K562 (cell line): ENCODE results near the gene SCYL1. TPM values are rescaled to one million over a fixed set of nuclear protein-coding genes. Genes with fewer than 3 reads are reported as not detected.

Experiments
- CXXC5 ChIP-seq: fragments of 250-450 bp; sonication (Bioruptor Pico); IDR thresholded peaks from 2 replicates; pipeline ENCODE4 v1.8.0; 2022; ENCODE audit warnings: inconsistent platforms, mild to moderate bottlenecking, moderate library complexity
- EP400 ChIP-seq: fragments of 450-650 bp; IDR thresholded peaks from 2 replicates; pipeline ENCODE4 v1.6.1; 2017; ENCODE audit warnings: antibody characterized with exemption, mild to moderate bottlenecking, moderate library complexity
- FIP1L1 ChIP-seq: fragments of 200-400 bp; formaldehyde crosslinking; IDR thresholded peaks from 2 replicates; pipeline ENCODE4 v1.6.1; 2018; ENCODE audit warnings: mild to moderate bottlenecking, low read depth, low read length; ENCODE audit not compliant: poor library complexity, severe bottlenecking
- KLF1 ChIP-seq: fragments of 450-650 bp; IDR thresholded peaks from 2 replicates; pipeline ENCODE4 v1.6.1; 2016; ENCODE audit warnings: missing genetic modification characterization, missing compliant biosample characterization
- L3MBTL2 ChIP-seq: fragments of 450-650 bp; IDR thresholded peaks from 2 replicates; pipeline ENCODE4 v1.6.1; 2016; ENCODE audit warnings: mild to moderate bottlenecking, moderate library complexity
- MBD2 ChIP-seq: sonication (generic); IDR thresholded peaks from 2 replicates; pipeline ENCODE4 v1.6.1; 2016; ENCODE audit warnings: low read depth, borderline replicate concordance
- NFATC3 ChIP-seq: fragments of 450-650 bp; IDR thresholded peaks from 2 replicates; pipeline ENCODE4 v1.6.1; 2017; ENCODE audit warnings: mild to moderate bottlenecking
- NONO ChIP-seq, 2 experiments: fragments of 200-400 bp in 1 of 2; fragments of 450-650 bp in 1 of 2; formaldehyde crosslinking in 1 of 2; IDR thresholded peaks; 2 replicates each; pipeline ENCODE4 v1.6.1; 2017; ENCODE audit warnings: low read depth in 2 of 2, mild to moderate bottlenecking in 2 of 2, moderate library complexity in 2 of 2, low read length in 1 of 2
- PHF21A ChIP-seq: fragments of 450-650 bp; IDR thresholded peaks from 2 replicates; pipeline ENCODE4 v1.6.1; 2017; ENCODE audit warnings: low read depth, borderline replicate concordance
- POLR2A ChIP-seq: fragments of 450-650 bp; conservative IDR thresholded peaks from 2 replicates; pipeline ENCODE4 v1.6.1; 2016
- SMARCA5 ChIP-seq: fragments of 450-650 bp; IDR thresholded peaks from 2 replicates; pipeline ENCODE4 v1.6.1; 2016
- SOX6 ChIP-seq: fragments of 450-650 bp; IDR thresholded peaks from 2 replicates; pipeline ENCODE4 v1.6.1; 2014; ENCODE audit warnings: mild to moderate bottlenecking
- TAF9B ChIP-seq: fragments of 450-650 bp; IDR thresholded peaks from 2 replicates; pipeline ENCODE4 v1.6.1; 2018; ENCODE audit warnings: mild to moderate bottlenecking; ENCODE audit not compliant: partially characterized antibody
- TAL1 ChIP-seq: fragments of 450-650 bp; IDR thresholded peaks from 2 replicates; pipeline ENCODE4 v1.6.1; 2016; ENCODE audit warnings: mild to moderate bottlenecking
- TEAD4 ChIP-seq, 2 experiments: sonication (generic) in 1 of 2; formaldehyde crosslinking in 1 of 2; IDR thresholded peaks; 2 replicates each; pipeline versions ENCODE4 v1.6.1 to v1.8.0; 2012 to 2022; ENCODE audit warnings: borderline replicate concordance in 1 of 2, inconsistent platforms in 1 of 2, low read length in 1 of 2, mild to moderate bottlenecking in 1 of 2, missing genetic modification reagents in 1 of 2
- TFAM ChIP-seq: fragments of 250-450 bp; sonication (Bioruptor Pico); conservative IDR thresholded peaks from 2 replicates; pipeline ENCODE4 v1.5.0; 2021; ENCODE audit warnings: mild to moderate bottlenecking, moderate library complexity
- TFAP4 ChIP-seq: sonication (generic); formaldehyde crosslinking; IDR thresholded peaks from 2 replicates; pipeline ENCODE4 v1.8.0; 2022; ENCODE audit warnings: missing genetic modification reagents, mild to moderate bottlenecking, moderate library complexity, borderline replicate concordance
- XRCC3 ChIP-seq: fragments of 450-650 bp; IDR thresholded peaks from 2 replicates; pipeline ENCODE4 v1.6.1; 2017; ENCODE audit warnings: mild to moderate bottlenecking, moderate library complexity
- ZFP91 ChIP-seq: sonication (generic); formaldehyde crosslinking; IDR thresholded peaks from 2 replicates; pipeline ENCODE4 v1.8.0; 2022; ENCODE audit warnings: mild to moderate bottlenecking, missing genetic modification reagents
- ZMIZ1 ChIP-seq, 2 experiments: fragments of 150-350 bp in 1 of 2; IDR thresholded peaks; 2 replicates each; pipeline ENCODE4 v1.6.1; 2012 to 2016; ENCODE audit warnings: low read depth in 2 of 2, low read length in 2 of 2, mild to moderate bottlenecking in 1 of 2, moderate library complexity in 1 of 2
- ZNF197 ChIP-seq: fragments of 200-800 bp; sonication (Bioruptor generic); IDR thresholded peaks from 2 replicates; pipeline ENCODE4 v1.6.1; 2016; ENCODE audit warnings: low read depth, missing genetic modification characterization, missing compliant biosample characterization
- ZNF785 ChIP-seq: fragments of 250-450 bp; sonication (Bioruptor Pico); IDR thresholded peaks from 2 replicates; pipeline ENCODE4 v1.4.0; 2020; ENCODE audit warnings: mild to moderate bottlenecking
- polyA plus RNA-seq, 8 experiments: library from polyadenylated mRNA; depleted of rRNA in 4 of 8; stranded (reverse) in 5 of 8; unstranded in 3 of 8; fragments of >200 nt; fragmentation: Nextera tagmentation in 2 of 8; fragmentation: Illumina TruSeq in 1 of 8; extraction: Ambion mirVana in 2 of 8; extraction: Trizol in 1 of 8; gene quantifications; 2 replicates each; pipeline versions ENCODE4 v1.2.1 to v1.2.3, GENCODE V29; 2011 to 2014; ENCODE audit warnings: inconsistent platforms in 1 of 8, missing spikeins in 1 of 8
- total RNA-seq, 7 experiments: library from RNA; depleted of rRNA in 6 of 7; stranded (reverse); fragments of >200 nt in 6 of 7; fragmentation: Illumina TruSeq in 2 of 7; extraction: Trizol in 2 of 7; gene quantifications; 2 replicates each; pipeline versions ENCODE4 v1.2.1 to v1.2.3, GENCODE V29; 2011 to 2021; ENCODE audit warnings: low replicate concordance in 1 of 7
- TF ChIP-seq, protein P1 (sequence below): fragments of 250-450 bp; sonication (Bioruptor Pico); IDR thresholded peaks from 2 replicates; pipeline ENCODE4 v1.8.0; 2022; ENCODE audit warnings: inconsistent platforms
- TF ChIP-seq, protein P2 (sequence below): sonication (generic); formaldehyde crosslinking; IDR thresholded peaks from 2 replicates; pipeline ENCODE4 v1.8.0; 2022; ENCODE audit warnings: mild to moderate bottlenecking, missing genetic modification reagents

Gene SCYL1
- total and polyA plus RNA-seq, 9 of the 15 experiments (the other 6 are each of a cell fraction or from before 2014, with no cell fraction given): 1.9 to 145 (median 57.6) TPM

DNA sequence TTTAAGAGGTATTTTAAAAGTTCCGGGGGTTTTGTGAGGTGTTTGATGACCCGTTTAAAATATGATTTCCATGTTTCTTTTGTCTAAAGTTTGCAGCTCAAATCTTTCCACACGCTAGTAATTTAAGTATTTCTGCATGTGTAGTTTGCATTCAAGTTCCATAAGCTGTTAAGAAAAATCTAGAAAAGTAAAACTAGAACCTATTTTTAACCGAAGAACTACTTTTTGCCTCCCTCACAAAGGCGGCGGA lies 26.2 kb upstream of the SCYL1 start (continued):
- TF ChIP-seq MBD2: no peak
- TF ChIP-seq SMARCA5: no peak
- TF ChIP-seq KLF1 (tag): peak; percentile 86
- no peak for TF ChIP-seq SOX6
- TF ChIP-seq XRCC3: no peak
- TF ChIP-seq TEAD4 (IDR thresholded peaks at IDR 0.05; ENCODE audit: low read length): no peak
- TF ChIP-seq TEAD4 (CRISPR knock-in tag; IDR thresholded peaks at IDR 0.05; ENCODE audit: borderline replicate concordance): no peak
- TF ChIP-seq ZFP91 (CRISPR knock-in tag): no peak
- TF ChIP-seq, protein P1, sequence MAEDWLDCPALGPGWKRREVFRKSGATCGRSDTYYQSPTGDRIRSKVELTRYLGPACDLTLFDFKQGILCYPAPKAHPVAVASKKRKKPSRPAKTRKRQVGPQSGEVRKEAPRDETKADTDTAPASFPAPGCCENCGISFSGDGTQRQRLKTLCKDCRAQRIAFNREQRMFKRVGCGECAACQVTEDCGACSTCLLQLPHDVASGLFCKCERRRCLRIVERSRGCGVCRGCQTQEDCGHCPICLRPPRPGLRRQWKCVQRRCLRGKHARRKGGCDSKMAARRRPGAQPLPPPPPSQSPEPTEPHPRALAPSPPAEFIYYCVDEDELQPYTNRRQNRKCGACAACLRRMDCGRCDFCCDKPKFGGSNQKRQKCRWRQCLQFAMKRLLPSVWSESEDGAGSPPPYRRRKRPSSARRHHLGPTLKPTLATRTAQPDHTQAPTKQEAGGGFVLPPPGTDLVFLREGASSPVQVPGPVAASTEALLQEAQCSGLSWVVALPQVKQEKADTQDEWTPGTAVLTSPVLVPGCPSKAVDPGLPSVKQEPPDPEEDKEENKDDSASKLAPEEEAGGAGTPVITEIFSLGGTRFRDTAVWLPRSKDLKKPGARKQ (CRISPR knock-in tag): no peak
- TF ChIP-seq ZMIZ1 (IDR thresholded peaks at IDR 0.05; ENCODE audit: low read depth in 2 of 2, low read length in 2 of 2): no peak
- TF ChIP-seq TFAP4 (CRISPR knock-in tag): no peak
- no peak for TF ChIP-seq FIP1L1
- TF ChIP-seq TFAM (CRISPR knock-in tag): no peak
- TF ChIP-seq NONO (IDR thresholded peaks at IDR 0.05; ENCODE audit: low read depth in 2 of 2, low read length in 1 of 2): no peak
- TF ChIP-seq L3MBTL2: 0 out of 2 replicates have a peak, but pooled peaks have one; percentile 27
- TF ChIP-seq PHF21A: no peak
- TF ChIP-seq ZNF197 (CRISPR knock-in tag): no peak
- no peak for TF ChIP-seq TAF9B
- TF ChIP-seq POLR2A: no peak
- TF ChIP-seq EP400: peak; percentile 91; the same call in 1 of the 2 replicates
- no peak for TF ChIP-seq CXXC5 (CRISPR knock-in tag)
- no peak for TF ChIP-seq TAL1
- TF ChIP-seq, protein P2, sequence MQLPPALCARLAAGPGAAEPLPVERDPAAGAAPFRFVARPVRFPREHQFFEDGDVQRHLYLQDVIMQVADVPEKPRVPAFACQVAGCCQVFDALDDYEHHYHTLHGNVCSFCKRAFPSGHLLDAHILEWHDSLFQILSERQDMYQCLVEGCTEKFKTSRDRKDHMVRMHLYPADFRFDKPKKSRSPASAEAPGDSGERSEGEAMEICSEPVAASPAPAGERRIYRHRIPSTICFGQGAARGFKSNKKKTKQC: no peak
- peak; percentile 26 for TF ChIP-seq NFATC3
- TF ChIP-seq ZNF785 (CRISPR knock-in tag): no peak
